ENCODE results near the gene SH3D19.

The SH3D19 gene

GRCh38 chr4:151228189-151229119 lies 97.0 kb downstream of the SH3D19 start:
- DNase-seq (ENCODE audit: low read depth in 1 of 2, low spot score in 1 of 2): no peak
- no peak for TF ChIP-seq JUND (IDR thresholded peaks at IDR 0.05; ENCODE audit: low read depth)
- in situ Hi-C loops (cut with HindIII; ENCODE audit: low pct_unique_long_range_greater_than_20kb, low sequenced_read_pairs): no loop called here

- TF ChIP-seq JUND (IDR thresholded peaks at IDR 0.05; ENCODE audit: low read depth): no peak
- in situ Hi-C loops (cut with HindIII; ENCODE audit: low pct_unique_long_range_greater_than_20kb, low sequenced_read_pairs): no loop called here
- peak in 1 of 2 experiments; percentile 5 for DNase-seq (ENCODE audit: low read depth in 1 of 2, low spot score in 1 of 2)
Observed at GRCh38 chr4:151227731-151228130, 97.7 kb downstream of the SH3D19 start.

GRCh38 chr4:151227172-151227571 lies 98.2 kb downstream of the SH3D19 start:
- in situ Hi-C loops (cut with HindIII; ENCODE audit: low pct_unique_long_range_greater_than_20kb, low sequenced_read_pairs): no loop called here
- TF ChIP-seq JUND (IDR thresholded peaks at IDR 0.05; ENCODE audit: low read depth): no peak
- no peak for DNase-seq (ENCODE audit: low read depth in 1 of 2, low spot score in 1 of 2)

GRCh38 chr4:151226004-151226932 lies 99.1 kb downstream of the SH3D19 start:
- no peak for DNase-seq (ENCODE audit: low read depth in 1 of 2, low spot score in 1 of 2)
- TF ChIP-seq JUND (IDR thresholded peaks at IDR 0.05; ENCODE audit: low read depth): no peak
- in situ Hi-C loops (cut with HindIII; ENCODE audit: low pct_unique_long_range_greater_than_20kb, low sequenced_read_pairs): no loop called here

- no peak for TF ChIP-seq JUND (IDR thresholded peaks at IDR 0.05; ENCODE audit: low read depth)
- no peak for DNase-seq (ENCODE audit: low read depth in 1 of 2, low spot score in 1 of 2)
- in situ Hi-C loops (cut with HindIII; ENCODE audit: low pct_unique_long_range_greater_than_20kb, low sequenced_read_pairs): no loop called here
Observed at GRCh38 chr4:151223465-151223864, 101.9 kb downstream of the SH3D19 start.

- DNase-seq (ENCODE audit: low read depth in 1 of 2, low spot score in 1 of 2): no peak
- in situ Hi-C loops (cut with HindIII; ENCODE audit: low pct_unique_long_range_greater_than_20kb, low sequenced_read_pairs): no loop called here
- no peak for TF ChIP-seq JUND (IDR thresholded peaks at IDR 0.05; ENCODE audit: low read depth)
Observed at GRCh38 chr4:151219948-151220347, 105.5 kb downstream of the SH3D19 start.

GRCh38 chr4:151219091-151219490 lies 106.3 kb downstream of the SH3D19 start:
- DNase-seq (ENCODE audit: low read depth in 1 of 2, low spot score in 1 of 2): no peak
- in situ Hi-C loops (cut with HindIII; ENCODE audit: low pct_unique_long_range_greater_than_20kb, low sequenced_read_pairs): no loop called here
- no peak for TF ChIP-seq JUND (IDR thresholded peaks at IDR 0.05; ENCODE audit: low read depth)

- no peak for DNase-seq (ENCODE audit: low read depth in 1 of 2, low spot score in 1 of 2)
- in situ Hi-C loops (cut with HindIII; ENCODE audit: low pct_unique_long_range_greater_than_20kb, low sequenced_read_pairs): no loop called here
- TF ChIP-seq JUND (IDR thresholded peaks at IDR 0.05; ENCODE audit: low read depth): no peak
Observed at GRCh38 chr4:151218343-151218742, 107.1 kb downstream of the SH3D19 start.

GRCh38 chr4:151217326-151217725 lies 108.1 kb downstream of the SH3D19 start:
- no peak for DNase-seq (ENCODE audit: low read depth in 1 of 2, low spot score in 1 of 2)
- in situ Hi-C loops (cut with HindIII; ENCODE audit: low pct_unique_long_range_greater_than_20kb, low sequenced_read_pairs): no loop called here
- no peak for TF ChIP-seq JUND (IDR thresholded peaks at IDR 0.05; ENCODE audit: low read depth)

- DNase-seq (ENCODE audit: low read depth in 1 of 2, low spot score in 1 of 2): peak in 1 of 2 experiments; percentile 18
- TF ChIP-seq JUND (IDR thresholded peaks at IDR 0.05; ENCODE audit: low read depth): no peak
- in situ Hi-C loops (cut with HindIII; ENCODE audit: low pct_unique_long_range_greater_than_20kb, low sequenced_read_pairs): no loop called here
Observed at GRCh38 chr4:151215295-151215694, 110.1 kb downstream of the SH3D19 start.

- in situ Hi-C loops (cut with HindIII; ENCODE audit: low pct_unique_long_range_greater_than_20kb, low sequenced_read_pairs): no loop called here
- no peak for DNase-seq (ENCODE audit: low read depth in 1 of 2, low spot score in 1 of 2)
- TF ChIP-seq JUND (IDR thresholded peaks at IDR 0.05; ENCODE audit: low read depth): no peak
Observed at GRCh38 chr4:151207868-151208267, 117.5 kb downstream of the SH3D19 start.

- no peak for DNase-seq (ENCODE audit: low read depth in 1 of 2, low spot score in 1 of 2)
- no peak for TF ChIP-seq JUND (IDR thresholded peaks at IDR 0.05; ENCODE audit: low read depth)
- in situ Hi-C loops (cut with HindIII; ENCODE audit: low pct_unique_long_range_greater_than_20kb, low sequenced_read_pairs): no loop called here
Observed at GRCh38 chr4:151207186-151207585, 118.2 kb downstream of the SH3D19 start.

Data from T47D (cell line).